ENCODE data around the gene TSHR. TPM values are rescaled to one million over a fixed set of nuclear protein-coding genes. Genes with fewer than 3 reads are reported as not detected.
A peak's percentile ranks its signal among the peaks of the same experiment; 100 is the strongest.

Gene TSHR
- total RNA-seq, 1 experiment from 2014 or later: not detected

DNA sequence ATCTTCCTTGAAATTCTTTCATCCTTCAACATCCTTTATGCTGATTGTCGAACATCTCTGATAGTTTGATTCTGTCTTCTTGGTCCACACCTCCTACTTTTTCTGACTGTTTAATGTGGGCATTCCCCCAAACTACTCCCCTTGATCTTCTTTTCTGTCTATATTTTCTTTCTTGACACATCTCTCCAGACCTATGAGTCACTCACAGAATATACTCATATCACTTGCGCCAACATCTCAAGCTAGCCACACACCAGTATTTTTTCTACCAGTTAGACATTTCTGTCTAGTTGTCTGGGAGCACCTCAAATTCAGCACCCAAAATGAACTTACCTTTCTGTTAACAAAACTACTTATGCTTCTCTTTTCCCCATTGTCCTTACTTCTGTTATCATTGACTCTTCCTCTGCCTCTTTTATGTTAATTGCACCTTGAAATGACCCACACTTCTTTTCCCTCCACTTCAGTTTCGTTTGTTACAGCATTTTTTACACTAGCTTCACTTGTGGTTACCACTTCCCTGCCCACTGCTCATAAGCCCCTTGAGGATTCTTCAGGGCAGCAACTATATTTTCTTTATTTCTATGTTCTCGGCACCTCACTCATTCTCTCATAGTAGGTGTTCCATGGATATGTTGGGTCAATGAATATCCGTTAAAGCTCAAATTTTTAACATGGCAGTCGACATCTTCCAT is 33.5 kb downstream of the TSHR start:
- Histone ChIP-seq H3K9ac (ENCODE audit: low read length) (no peak overlapping the region), H3K4me3 (ENCODE audit: low read length) (no peak overlapping the region), H3K9me3 (ENCODE audit: low read length) (no peaks in the 10 kb centered on the region), H3K4me2 (ENCODE audit: low read length) (no peak overlapping the region), H3F3A (ENCODE audit: low read length, unreplicated experiment) (no peaks in the 10 kb centered on the region), H4K20me1 (ENCODE audit: low read length) (no peaks in the 10 kb centered on the region), H3K27ac (ENCODE audit: low read length) (no peak overlapping the region), H3K79me2 (ENCODE audit: low read length) (no peaks in the 10 kb centered on the region), H3K4me1 (ENCODE audit: insufficient read depth, low read length) (no peaks in the 10 kb centered on the region), H3K27me3 (ENCODE audit: low read length) (peaks cover 38% of the 10 kb centered on the region), H3K9me2 (replicated peaks; ENCODE audit: low read length) (no peaks in the 10 kb centered on the region), H2AFZ (ENCODE audit: low read length) (no peak overlapping the region), H3K36me3 (ENCODE audit: low read depth, low read length) (no peaks in the 10 kb centered on the region)
- intact Hi-C loops (cut with micrococcal nuclease): no loop called here
- TF ChIP-seq EZH2phosphoT487 (IDR thresholded peaks at IDR 0.05; ENCODE audit: borderline replicate concordance, low read length) (no peak), EZH2 (IDR thresholded peaks at IDR 0.05; ENCODE audit: low read length, unreplicated experiment) (no peak)
- TF ChIP-seq, protein P1, sequence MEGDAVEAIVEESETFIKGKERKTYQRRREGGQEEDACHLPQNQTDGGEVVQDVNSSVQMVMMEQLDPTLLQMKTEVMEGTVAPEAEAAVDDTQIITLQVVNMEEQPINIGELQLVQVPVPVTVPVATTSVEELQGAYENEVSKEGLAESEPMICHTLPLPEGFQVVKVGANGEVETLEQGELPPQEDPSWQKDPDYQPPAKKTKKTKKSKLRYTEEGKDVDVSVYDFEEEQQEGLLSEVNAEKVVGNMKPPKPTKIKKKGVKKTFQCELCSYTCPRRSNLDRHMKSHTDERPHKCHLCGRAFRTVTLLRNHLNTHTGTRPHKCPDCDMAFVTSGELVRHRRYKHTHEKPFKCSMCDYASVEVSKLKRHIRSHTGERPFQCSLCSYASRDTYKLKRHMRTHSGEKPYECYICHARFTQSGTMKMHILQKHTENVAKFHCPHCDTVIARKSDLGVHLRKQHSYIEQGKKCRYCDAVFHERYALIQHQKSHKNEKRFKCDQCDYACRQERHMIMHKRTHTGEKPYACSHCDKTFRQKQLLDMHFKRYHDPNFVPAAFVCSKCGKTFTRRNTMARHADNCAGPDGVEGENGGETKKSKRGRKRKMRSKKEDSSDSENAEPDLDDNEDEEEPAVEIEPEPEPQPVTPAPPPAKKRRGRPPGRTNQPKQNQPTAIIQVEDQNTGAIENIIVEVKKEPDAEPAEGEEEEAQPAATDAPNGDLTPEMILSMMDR (conservative IDR thresholded peaks at IDR 0.05; ENCODE audit: low read depth, low read length): no peak
- POLR2A ChIA-PET (ENCODE audit: unreplicated experiment): no interaction called here
- DNase-seq (peak; percentile 13), ATAC-seq (no peak)
- CTCF ChIA-PET: no interaction called here
- no TSS peak for BruUV-seq (replicated peaks)

DNA sequence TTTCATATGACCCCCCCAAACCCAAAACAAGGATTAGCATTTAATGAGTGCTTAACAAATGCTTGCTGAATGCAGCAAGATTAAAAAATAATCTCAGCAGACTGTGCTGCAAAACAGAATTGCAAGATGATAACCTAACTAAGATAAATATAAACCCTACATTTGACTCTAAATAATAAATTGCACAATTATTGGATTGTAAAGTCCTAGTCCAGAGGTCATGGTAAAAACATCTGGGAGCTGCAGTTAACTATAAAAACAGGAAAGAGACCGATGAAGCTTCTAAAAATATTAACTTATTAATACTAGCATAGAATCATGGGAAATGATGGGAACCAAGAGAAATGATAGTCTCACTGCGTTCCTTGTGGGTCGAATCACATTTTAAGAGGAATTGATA is 37.2 kb downstream of the TSHR start:
- Histone ChIP-seq H3K27me3 (ENCODE audit: low read length) (peaks cover 44% of the 10 kb centered on the region), H3K4me3 (ENCODE audit: low read length) (no peak overlapping the region), H3K79me2 (ENCODE audit: low read length) (no peaks in the 10 kb centered on the region), H3K4me1 (ENCODE audit: insufficient read depth, low read length) (no peaks in the 10 kb centered on the region), H3K9me3 (ENCODE audit: low read length) (no peaks in the 10 kb centered on the region), H3K9me2 (replicated peaks; ENCODE audit: low read length) (no peaks in the 10 kb centered on the region), H3K9ac (ENCODE audit: low read length) (no peak overlapping the region), H4K20me1 (ENCODE audit: low read length) (no peaks in the 10 kb centered on the region), H3F3A (ENCODE audit: low read length, unreplicated experiment) (no peaks in the 10 kb centered on the region), H2AFZ (ENCODE audit: low read length) (no peak overlapping the region), H3K36me3 (ENCODE audit: low read depth, low read length) (no peaks in the 10 kb centered on the region), H3K27ac (ENCODE audit: low read length) (no peak overlapping the region), H3K4me2 (ENCODE audit: low read length) (no peak overlapping the region)
- DNase-seq: no peak
- ChIA-PET CTCF (interaction anchor here (0.8 kb wide), 1 partner anchor 177 kb away, joined by 3 read pairs; no protein-coding TSS in a partner anchor), POLR2A (ENCODE audit: unreplicated experiment) (no interaction called here)
- no peak for ATAC-seq
- TF ChIP-seq EZH2 (IDR thresholded peaks at IDR 0.05; ENCODE audit: low read length, unreplicated experiment) (no peak), EZH2phosphoT487 (IDR thresholded peaks at IDR 0.05; ENCODE audit: borderline replicate concordance, low read length) (no peak)
- TF ChIP-seq, protein P1 (conservative IDR thresholded peaks at IDR 0.05; ENCODE audit: low read depth, low read length): no peak
- no TSS peak for BruUV-seq (replicated peaks)
- intact Hi-C loops (cut with micrococcal nuclease): no loop called here
